Tongue (tissue), 2 donors: ENCODE data around the gene VPS25. TPM values are rescaled to one million over a fixed set of nuclear protein-coding genes. Genes with fewer than 3 reads are reported as not detected.
"Not testable (repeated sequence)": the region's sequence is repeated elsewhere in the genome, so short reads cannot be mapped to it uniquely, and the experiment has no call there.

Experiments
- DNase-seq: peaks from one replicate; pipeline ENCODE4 v3.0.0-alpha.2; 2015
- total RNA-seq: library from RNA; depleted of rRNA; stranded (reverse); fragments of >200 nt; gene quantifications from one replicate; pipeline ENCODE4 v1.2.3, GENCODE V29; 2014

The VPS25 gene
- total RNA-seq: 40.3 TPM

GRCh38 chr17:42773290-42774035 is at the start of gene VPS25:
VPS25 (plus strand) TSS chr17:42773449; CDS start chr17:42773476, 27 bp downstream.
- DNase-seq: peak; percentile 90

GRCh38 chr17:42723636-42724035 is 49.6 kb upstream of the VPS25 start:
- no peak for DNase-seq

GRCh38 chr17:42725143-42725542 is 48.1 kb upstream of the VPS25 start:
- no peak for DNase-seq

- DNase-seq: no peak
Measured at GRCh38 chr17:42740699-42741098, 32.5 kb upstream of the VPS25 start.

GRCh38 chr17:42742916-42743315 is 30.3 kb upstream of the VPS25 start:
- DNase-seq: not testable (repeated sequence)

GRCh38 chr17:42743595-42744282 is 29.5 kb upstream of the VPS25 start:
- DNase-seq: no peak

- DNase-seq: no peak
Measured at GRCh38 chr17:42744283-42744805, 28.9 kb upstream of the VPS25 start.

- peak; percentile 97 for DNase-seq
Measured at GRCh38 chr17:42744806-42745617, 28.2 kb upstream of the VPS25 start, which contains the start of gene EZH1. EZH1 (minus strand) TSS chr17:42745040; CDS start chr17:42728941, 16,099 bp downstream.

- DNase-seq: no peak
Measured at GRCh38 chr17:42748202-42748907, 24.9 kb upstream of the VPS25 start.

- DNase-seq: no peak
Measured at GRCh38 chr17:42748908-42749798, 24.1 kb upstream of the VPS25 start.

GRCh38 chr17:42750739-42751344 is 22.4 kb upstream of the VPS25 start:
- DNase-seq: peak; percentile 14

GRCh38 chr17:42751628-42752027 is 21.6 kb upstream of the VPS25 start:
- DNase-seq: no peak

GRCh38 chr17:42754782-42755181 is 18.5 kb upstream of the VPS25 start:
- DNase-seq: no peak

- DNase-seq: peak; percentile 12
Measured at GRCh38 chr17:42759982-42760651, 13.1 kb upstream of the VPS25 start.

GRCh38 chr17:42760652-42761581 is 12.3 kb upstream of the VPS25 start, which contains the start of gene RAMP2:
RAMP2 (plus strand) TSS chr17:42761227; CDS start chr17:42761262, 35 bp downstream.
- DNase-seq: peak; percentile 50

GRCh38 chr17:42761638-42762037 is 11.6 kb upstream of the VPS25 start:
- no peak for DNase-seq

GRCh38 chr17:42766124-42766523 is 7.1 kb upstream of the VPS25 start:
- DNase-seq: no peak

GRCh38 chr17:42767512-42767911 is 5.7 kb upstream of the VPS25 start:
- DNase-seq: no peak
